Colonic mucosa (tissue), 4 donors: ENCODE results near the gene CACNA1S. TPM values are rescaled to one million over a fixed set of nuclear protein-coding genes. Genes with fewer than 3 reads are reported as not detected.

Experiments
- DNase-seq: peaks from one replicate; pipeline ENCODE4 v3.0.0-alpha.2; 2020
- H3K27ac ChIP-seq: fragments of 200-600 bp; one replicate; pipeline ENCODE4 v1.8.0; 2021
- H3K27me3 ChIP-seq: fragments of 200-600 bp; one replicate; pipeline ENCODE4 v1.8.0; 2021
- H3K36me3 ChIP-seq: fragments of 200-600 bp; one replicate; pipeline ENCODE4 v1.8.0; 2021
- H3K4me1 ChIP-seq: fragments of 200-600 bp; one replicate; pipeline ENCODE4 v1.8.0; 2021; ENCODE audit warnings: mild to moderate bottlenecking
- H3K4me3 ChIP-seq: fragments of 200-600 bp; one replicate; pipeline ENCODE4 v1.8.0; 2021
- H3K9ac ChIP-seq, 2 donors: one replicate each; pipeline ENCODE4 v1.7.0; 2013; ENCODE audit warnings: control low read depth in 2 of 2, low read depth in 2 of 2, low read length in 2 of 2
- H3K9me3 ChIP-seq: fragments of 200-600 bp; one replicate; pipeline ENCODE4 v1.8.0; 2021
- intact Hi-C: fragments of 100-400 bp; cut with DNase I; formaldehyde crosslinking; loops from one replicate; pipeline ENCODE4 v1.14.1; 2022
- total RNA-seq, 2 donors: library from RNA; stranded (reverse); fragmentation: NEBNext Ultra II Directional in 1 of 2; extraction: Animal tissue kit (Norgen Biotek cat#: 25700) in 1 of 2; gene quantifications; one replicate each; pipeline ENCODE4 v1.2.1, GENCODE V29; 2021
- TF ChIP-seq, protein P1 (sequence below): fragments of 200-600 bp; IDR thresholded peaks from one replicate; pipeline ENCODE4 v1.8.0; 2022; ENCODE audit warnings: antibody characterized with exemption, mild to moderate bottlenecking
- donor health status: healthy.
- donor health status: DM: no; HTN: no; CAD: no.
- donor health status: DM: no; HTN: no; CAD: no.

CACNA1S gene
- total RNA-seq, 2 donors from 2014 or later: not detected

DNA sequence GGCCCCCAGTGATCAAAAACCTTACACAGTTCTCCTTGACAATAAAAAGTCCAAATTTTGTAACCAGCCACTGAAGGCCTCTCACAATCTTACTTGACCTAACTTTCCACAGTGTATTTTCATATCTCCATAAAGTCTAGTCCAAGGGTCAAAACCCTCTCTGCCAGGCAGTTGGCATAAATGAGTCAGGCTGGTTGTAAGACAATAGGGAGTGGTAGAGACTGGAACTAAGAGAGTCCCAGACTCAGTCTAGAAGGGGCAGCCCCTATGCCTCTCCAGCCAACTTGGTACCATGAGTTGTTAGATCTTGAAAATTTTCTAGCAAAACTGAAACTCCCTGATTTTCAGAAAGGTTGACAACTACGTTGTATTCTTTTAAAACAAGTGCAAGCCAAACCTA, 109.7 kb downstream of the CACNA1S start:
- Histone ChIP-seq H3K27ac (no peak overlapping the region), H3K9me3 (no peaks in the 10 kb centered on the region), H3K27me3 (no peaks in the 10 kb centered on the region), H3K9ac (no peak overlapping the region), H3K36me3 (no peaks in the 10 kb centered on the region), H3K4me3 (no peak overlapping the region), H3K4me1 (no peaks in the 10 kb centered on the region)
- intact Hi-C loops: no loop called here
- TF ChIP-seq, protein P1, sequence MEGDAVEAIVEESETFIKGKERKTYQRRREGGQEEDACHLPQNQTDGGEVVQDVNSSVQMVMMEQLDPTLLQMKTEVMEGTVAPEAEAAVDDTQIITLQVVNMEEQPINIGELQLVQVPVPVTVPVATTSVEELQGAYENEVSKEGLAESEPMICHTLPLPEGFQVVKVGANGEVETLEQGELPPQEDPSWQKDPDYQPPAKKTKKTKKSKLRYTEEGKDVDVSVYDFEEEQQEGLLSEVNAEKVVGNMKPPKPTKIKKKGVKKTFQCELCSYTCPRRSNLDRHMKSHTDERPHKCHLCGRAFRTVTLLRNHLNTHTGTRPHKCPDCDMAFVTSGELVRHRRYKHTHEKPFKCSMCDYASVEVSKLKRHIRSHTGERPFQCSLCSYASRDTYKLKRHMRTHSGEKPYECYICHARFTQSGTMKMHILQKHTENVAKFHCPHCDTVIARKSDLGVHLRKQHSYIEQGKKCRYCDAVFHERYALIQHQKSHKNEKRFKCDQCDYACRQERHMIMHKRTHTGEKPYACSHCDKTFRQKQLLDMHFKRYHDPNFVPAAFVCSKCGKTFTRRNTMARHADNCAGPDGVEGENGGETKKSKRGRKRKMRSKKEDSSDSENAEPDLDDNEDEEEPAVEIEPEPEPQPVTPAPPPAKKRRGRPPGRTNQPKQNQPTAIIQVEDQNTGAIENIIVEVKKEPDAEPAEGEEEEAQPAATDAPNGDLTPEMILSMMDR: no peak
- peak; percentile 29 for DNase-seq

DNA sequence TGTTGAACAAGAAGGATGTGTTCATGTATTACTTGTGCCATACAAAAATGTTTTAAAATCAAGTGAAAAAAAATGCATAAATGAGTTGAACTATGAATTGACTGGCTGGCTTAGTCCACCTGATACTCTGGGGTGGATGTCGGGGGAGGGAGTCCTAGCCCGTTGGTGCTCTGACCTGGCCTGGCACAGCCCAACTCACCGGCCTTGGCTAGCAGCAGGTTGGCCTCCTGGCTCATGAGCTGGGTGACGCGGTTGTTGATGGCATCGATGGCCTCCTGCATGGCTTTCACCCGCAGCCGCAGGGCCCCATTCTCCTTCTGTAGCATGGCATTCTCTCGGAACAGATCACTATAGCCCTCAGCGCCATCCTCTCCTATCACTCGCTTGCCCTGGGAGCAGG, 110.3 kb downstream of the CACNA1S start:
- Histone ChIP-seq H3K27ac (no peak overlapping the region), H3K27me3 (no peaks in the 10 kb centered on the region), H3K4me3 (no peak overlapping the region), H3K9ac (no peak overlapping the region), H3K4me1 (no peaks in the 10 kb centered on the region), H3K36me3 (no peaks in the 10 kb centered on the region), H3K9me3 (no peaks in the 10 kb centered on the region)
- intact Hi-C loops: no loop called here
- DNase-seq: no peak
- TF ChIP-seq, protein P1: no peak

DNA sequence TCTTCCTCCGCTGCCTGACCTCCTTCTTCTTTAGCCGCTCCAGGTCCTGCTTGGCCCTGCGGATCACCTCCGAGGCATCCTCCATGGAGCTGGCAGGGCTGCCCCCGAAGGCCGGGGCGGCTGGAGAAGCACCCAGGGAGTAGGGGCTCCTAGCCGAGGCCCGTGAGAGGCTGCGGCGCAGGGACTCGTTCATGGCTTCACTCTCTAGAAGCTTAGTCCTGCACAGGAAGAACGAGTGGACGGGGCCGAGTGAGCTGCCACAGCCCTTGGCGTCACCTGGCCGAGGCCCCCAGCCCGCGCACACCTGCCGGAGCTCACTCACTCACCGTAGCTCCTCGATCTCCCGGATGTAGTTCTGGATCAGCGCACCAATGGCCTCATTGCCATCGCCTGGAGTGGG, 111.8 kb downstream of the CACNA1S start:
- no peaks in the 10 kb centered on the region for H3K27me3 ChIP-seq
- H3K4me3 ChIP-seq: no peak overlapping the region
- no peak overlapping the region for H3K9ac ChIP-seq
- intact Hi-C loops: no loop called here
- no peaks in the 10 kb centered on the region for H3K4me1 ChIP-seq
- H3K36me3 ChIP-seq: no peaks in the 10 kb centered on the region
- no peaks in the 10 kb centered on the region for H3K9me3 ChIP-seq
- no peak overlapping the region for H3K27ac ChIP-seq
- no peak for DNase-seq
- TF ChIP-seq, protein P1: no peak

DNA sequence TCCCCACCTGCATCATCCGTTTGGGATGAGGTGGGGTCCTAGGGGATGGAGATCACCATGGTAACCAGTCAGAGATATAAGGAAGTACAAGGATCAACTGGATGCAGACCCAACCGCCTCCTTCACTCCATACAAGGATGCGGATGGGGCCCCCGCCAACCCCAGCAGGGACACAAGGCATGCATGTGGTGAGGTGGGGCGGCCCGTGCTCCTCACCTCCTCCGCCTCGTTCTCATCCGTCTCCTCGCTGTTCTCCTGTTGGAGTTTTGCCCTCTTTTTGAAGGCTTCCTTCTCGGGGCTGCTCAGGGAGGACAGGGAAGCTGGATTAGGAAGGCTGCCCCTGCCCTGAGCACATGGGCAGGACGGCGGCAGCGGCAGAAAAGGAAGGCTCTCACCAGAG, 112.6 kb downstream of the CACNA1S start:
- DNase-seq: no peak
- TF ChIP-seq, protein P1: no peak

DNA sequence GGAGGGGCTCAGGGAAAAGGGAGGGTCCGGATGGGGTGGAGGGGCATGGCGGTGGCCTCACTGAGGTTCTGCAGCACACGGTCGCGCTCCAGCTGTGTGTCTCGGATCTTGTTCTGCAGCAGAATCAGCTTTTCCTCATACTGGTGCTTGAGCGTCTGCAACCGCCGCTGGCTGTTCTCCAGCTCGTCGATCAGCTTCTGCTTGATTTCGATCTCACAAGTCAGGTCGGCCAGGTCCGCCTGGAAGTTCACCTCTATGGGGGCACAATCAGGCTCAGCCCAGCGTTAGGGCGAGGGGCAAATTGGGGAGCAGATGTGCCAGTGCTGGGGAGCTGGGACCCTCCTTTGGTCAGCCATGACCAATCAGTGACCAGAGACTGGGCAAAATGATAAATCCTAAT, 113.9 kb downstream of the CACNA1S start:
- TF ChIP-seq, protein P1: no peak
- H3K36me3 ChIP-seq: no peaks in the 10 kb centered on the region

More for the DNA sequence above, 112.6 kb downstream of the CACNA1S start:
- Histone ChIP-seq H3K9me3 (no peaks in the 10 kb centered on the region), H3K4me3 (no peak overlapping the region), H3K9ac (no peak overlapping the region), H3K36me3 (no peaks in the 10 kb centered on the region), H3K27ac (no peak overlapping the region), H3K27me3 (no peaks in the 10 kb centered on the region), H3K4me1 (no peaks in the 10 kb centered on the region)
- intact Hi-C loops: no loop called here

More for the DNA sequence above, 113.9 kb downstream of the CACNA1S start:
- Histone ChIP-seq H3K9ac (no peak overlapping the region), H3K9me3 (no peaks in the 10 kb centered on the region), H3K4me1 (no peaks in the 10 kb centered on the region), H3K4me3 (no peak overlapping the region), H3K27ac (no peak overlapping the region), H3K27me3 (no peaks in the 10 kb centered on the region)
- DNase-seq: no peak
- intact Hi-C loops: no loop called here
